HUDEP-2 (cell line): ENCODE measurements around the gene CLDN7.

Experiments used
- DNase-seq, 76 experiments: peaks; one replicate each; lab custom pipeline; 2025; ENCODE audit not compliant: unreplicated experiment in 76 of 76; lab: John Stamatoyannopoulos, UW

The CLDN7 gene

GRCh38 chr17:7222093-7222971 is 39.9 kb downstream of the CLDN7 start:
- DNase-seq = no peak

GRCh38 chr17:7221278-7222092 is 40.8 kb downstream of the CLDN7 start:
- no peak for DNase-seq

GRCh38 chr17:7220593-7221277 is 41.5 kb downstream of the CLDN7 start:
- DNase-seq = peak in 62 of 76 experiments; percentile 10 to 82 (median 63)

GRCh38 chr17:7219812-7220592 is 42.3 kb downstream of the CLDN7 start, which contains the start of the genes ACADVL and DLG4:
TSS of gene ACADVL (plus strand) at chr17:7219938. CDS start at chr17:7219985, 47 bp downstream.
TSS of gene DLG4 (minus strand) at chr17:7219836.
- DNase-seq = peak in 65 of 76 experiments; percentile 24 to 87 (median 76)

GRCh38 chr17:7219229-7219811 is 43.0 kb downstream of the CLDN7 start:
- no peak for DNase-seq

GRCh38 chr17:7218758-7219157 is 43.5 kb downstream of the CLDN7 start:
- peak in 1 of 76 experiments; percentile 8 for DNase-seq

- no peak for DNase-seq
These were observed 44.1 kb downstream of the CLDN7 start for GRCh38 chr17:7218166-7218565.

- peak in 29 of 76 experiments; percentile 11 to 59 (median 32) for DNase-seq
These were observed 44.9 kb downstream of the CLDN7 start for GRCh38 chr17:7217113-7217987.

GRCh38 chr17:7216242-7217112 is 45.8 kb downstream of the CLDN7 start:
- no peak for DNase-seq

- no peak for DNase-seq
These were observed 46.6 kb downstream of the CLDN7 start for GRCh38 chr17:7215652-7216180.

- DNase-seq = no peak
These were observed 47.1 kb downstream of the CLDN7 start for GRCh38 chr17:7215136-7215638.

- DNase-seq = peak; percentile 53 to 99 (median 96)
These were observed 47.8 kb downstream of the CLDN7 start for GRCh38 chr17:7214300-7215135.

- DNase-seq = peak in 39 of 76 experiments; percentile 17 to 77 (median 61)
These were observed 48.4 kb downstream of the CLDN7 start for GRCh38 chr17:7213895-7214299.

- no peak for DNase-seq
These were observed 50.6 kb downstream of the CLDN7 start for GRCh38 chr17:7211491-7212273.
